NB4 (cell line): Measurements from ENCODE around the gene TTC34.

Experiments
- MYC ChIP-seq: IDR thresholded peaks from 2 replicates; pipeline ENCODE4 v1.6.1; 2011; ENCODE audit warnings: low read depth, low read length
- POLR2A ChIP-seq: IDR thresholded peaks from 2 replicates; pipeline ENCODE4 v1.6.1; 2011; ENCODE audit warnings: mild to moderate bottlenecking; ENCODE audit not compliant: insufficient read length; ENCODE audit errors: extremely low read depth
- TF ChIP-seq, protein P1 (sequence below): IDR thresholded peaks from one replicate; pipeline ENCODE4 v1.5.1; 2012; ENCODE audit warnings: low read depth, low read length

DNA sequence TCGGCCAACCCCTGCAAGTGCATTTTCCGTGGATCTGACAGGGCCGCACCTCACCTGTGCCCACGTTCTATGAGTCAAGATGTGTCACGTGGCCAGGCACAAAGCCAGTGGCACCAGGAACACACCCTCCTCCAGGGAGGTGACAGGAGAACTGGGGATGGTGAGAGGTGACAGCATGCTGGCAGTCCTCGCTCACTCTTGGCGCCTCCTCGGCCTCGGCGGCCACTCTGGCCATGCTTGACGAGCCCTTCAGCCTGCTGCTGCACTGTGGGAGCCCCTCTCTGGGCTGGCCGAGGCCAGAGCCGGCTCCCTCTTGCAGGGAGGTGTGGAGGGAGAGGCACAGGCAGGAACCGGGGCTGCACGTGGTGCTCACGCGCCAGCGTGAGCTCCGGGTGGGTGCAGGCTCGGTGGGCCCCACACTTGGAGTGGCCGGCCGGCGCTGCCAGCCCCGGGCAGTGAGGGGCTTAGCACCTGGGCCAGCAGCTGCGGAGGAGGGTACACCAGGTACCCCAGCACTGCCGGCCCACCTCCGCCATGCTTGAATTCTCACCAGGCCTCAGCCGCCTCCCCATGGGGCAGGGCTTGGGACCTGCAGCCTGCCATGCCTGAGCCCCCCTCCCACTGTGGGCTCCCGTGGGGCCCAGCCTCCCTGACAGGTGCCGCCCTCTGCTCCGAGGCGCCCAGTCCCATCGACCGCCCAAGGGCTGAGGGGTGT, 11.6 kb upstream of the TTC34 start:
- no peak for TF ChIP-seq POLR2A
- TF ChIP-seq, protein P1, sequence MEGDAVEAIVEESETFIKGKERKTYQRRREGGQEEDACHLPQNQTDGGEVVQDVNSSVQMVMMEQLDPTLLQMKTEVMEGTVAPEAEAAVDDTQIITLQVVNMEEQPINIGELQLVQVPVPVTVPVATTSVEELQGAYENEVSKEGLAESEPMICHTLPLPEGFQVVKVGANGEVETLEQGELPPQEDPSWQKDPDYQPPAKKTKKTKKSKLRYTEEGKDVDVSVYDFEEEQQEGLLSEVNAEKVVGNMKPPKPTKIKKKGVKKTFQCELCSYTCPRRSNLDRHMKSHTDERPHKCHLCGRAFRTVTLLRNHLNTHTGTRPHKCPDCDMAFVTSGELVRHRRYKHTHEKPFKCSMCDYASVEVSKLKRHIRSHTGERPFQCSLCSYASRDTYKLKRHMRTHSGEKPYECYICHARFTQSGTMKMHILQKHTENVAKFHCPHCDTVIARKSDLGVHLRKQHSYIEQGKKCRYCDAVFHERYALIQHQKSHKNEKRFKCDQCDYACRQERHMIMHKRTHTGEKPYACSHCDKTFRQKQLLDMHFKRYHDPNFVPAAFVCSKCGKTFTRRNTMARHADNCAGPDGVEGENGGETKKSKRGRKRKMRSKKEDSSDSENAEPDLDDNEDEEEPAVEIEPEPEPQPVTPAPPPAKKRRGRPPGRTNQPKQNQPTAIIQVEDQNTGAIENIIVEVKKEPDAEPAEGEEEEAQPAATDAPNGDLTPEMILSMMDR: no peak
- no peak for TF ChIP-seq MYC
